GM12878 (cell line): ENCODE measurements around the gene UVRAG.

Source experiments
- CEBPB ChIP-seq, 2 experiments: fragments of 150-350 bp in 1 of 2; IDR thresholded peaks; 2 replicates each; pipeline ENCODE4 v1.6.1; 2012 to 2014; ENCODE audit warnings: low read depth in 2 of 2, low read length in 2 of 2, borderline replicate concordance in 1 of 2, inconsistent platforms in 1 of 2
- CTCF ChIP-seq, 3 experiments: IDR thresholded peaks in 2 of 3; conservative IDR thresholded peaks in 1 of 3; 2 replicates each; pipeline ENCODE4 v1.5.1; 2011; ENCODE audit warnings: low read depth in 3 of 3, low read length in 3 of 3, mild to moderate bottlenecking in 3 of 3, control low read depth in 2 of 3, moderate library complexity in 2 of 3, inconsistent platforms in 1 of 3, mixed read lengths in 1 of 3; ENCODE audit not compliant: control insufficient read depth in 2 of 3, insufficient read depth in 1 of 3; ENCODE audit errors: extremely low read depth in 1 of 3
- EZH2 ChIP-seq: IDR thresholded peaks from 2 replicates; pipeline ENCODE4 v1.6.1; 2012; ENCODE audit warnings: low read depth, mild to moderate bottlenecking, control low read depth, inconsistent platforms, low read length, borderline replicate concordance; ENCODE audit not compliant: control insufficient read depth
- MTA3 ChIP-seq: IDR thresholded peaks from 2 replicates; pipeline ENCODE4 v1.6.1; 2012; ENCODE audit warnings: low read length, inconsistent platforms, borderline replicate concordance
- TAF1 ChIP-seq: IDR thresholded peaks from 2 replicates; pipeline ENCODE4 v1.6.1; 2011; ENCODE audit warnings: mild to moderate bottlenecking, low read depth, low read length, borderline replicate concordance
- ZBTB11 ChIP-seq: fragments of 450-650 bp; formaldehyde crosslinking; IDR thresholded peaks from 2 replicates; pipeline ENCODE4 v1.5.0; 2022; ENCODE audit warnings: mild to moderate bottlenecking, missing genetic modification characterization
- TF ChIP-seq, protein P1 (sequence below): IDR thresholded peaks from 2 replicates; pipeline ENCODE4 v1.6.1; 2012; ENCODE audit warnings: mild to moderate bottlenecking, low read depth, low read length

- TF ChIP-seq, protein P1, sequence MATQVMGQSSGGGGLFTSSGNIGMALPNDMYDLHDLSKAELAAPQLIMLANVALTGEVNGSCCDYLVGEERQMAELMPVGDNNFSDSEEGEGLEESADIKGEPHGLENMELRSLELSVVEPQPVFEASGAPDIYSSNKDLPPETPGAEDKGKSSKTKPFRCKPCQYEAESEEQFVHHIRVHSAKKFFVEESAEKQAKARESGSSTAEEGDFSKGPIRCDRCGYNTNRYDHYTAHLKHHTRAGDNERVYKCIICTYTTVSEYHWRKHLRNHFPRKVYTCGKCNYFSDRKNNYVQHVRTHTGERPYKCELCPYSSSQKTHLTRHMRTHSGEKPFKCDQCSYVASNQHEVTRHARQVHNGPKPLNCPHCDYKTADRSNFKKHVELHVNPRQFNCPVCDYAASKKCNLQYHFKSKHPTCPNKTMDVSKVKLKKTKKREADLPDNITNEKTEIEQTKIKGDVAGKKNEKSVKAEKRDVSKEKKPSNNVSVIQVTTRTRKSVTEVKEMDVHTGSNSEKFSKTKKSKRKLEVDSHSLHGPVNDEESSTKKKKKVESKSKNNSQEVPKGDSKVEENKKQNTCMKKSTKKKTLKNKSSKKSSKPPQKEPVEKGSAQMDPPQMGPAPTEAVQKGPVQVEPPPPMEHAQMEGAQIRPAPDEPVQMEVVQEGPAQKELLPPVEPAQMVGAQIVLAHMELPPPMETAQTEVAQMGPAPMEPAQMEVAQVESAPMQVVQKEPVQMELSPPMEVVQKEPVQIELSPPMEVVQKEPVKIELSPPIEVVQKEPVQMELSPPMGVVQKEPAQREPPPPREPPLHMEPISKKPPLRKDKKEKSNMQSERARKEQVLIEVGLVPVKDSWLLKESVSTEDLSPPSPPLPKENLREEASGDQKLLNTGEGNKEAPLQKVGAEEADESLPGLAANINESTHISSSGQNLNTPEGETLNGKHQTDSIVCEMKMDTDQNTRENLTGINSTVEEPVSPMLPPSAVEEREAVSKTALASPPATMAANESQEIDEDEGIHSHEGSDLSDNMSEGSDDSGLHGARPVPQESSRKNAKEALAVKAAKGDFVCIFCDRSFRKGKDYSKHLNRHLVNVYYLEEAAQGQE = no peak
- TF ChIP-seq ZBTB11 (CRISPR knock-in tag) (no peak), TAF1 (no peak), CTCF (IDR thresholded peaks at IDR 0.05 in 2 of 3, conservative IDR thresholded peaks at IDR 0.05 in 1 of 3; ENCODE audit: control insufficient read depth in 2 of 3, extremely low read depth in 1 of 3, insufficient read depth in 1 of 3, low read depth in 3 of 3, low read length in 3 of 3) (no peak), CEBPB (IDR thresholded peaks at IDR 0.05; ENCODE audit: borderline replicate concordance in 1 of 2, low read depth in 2 of 2, low read length in 2 of 2) (no peak), EZH2 (no peak), MTA3 (no peak)
Observed at GRCh38 chr11:75898871-75899270, 83.9 kb downstream of the UVRAG start.
